Natural killer cell (primary cell): ENCODE data around the gene STAP1. TPM values are rescaled to one million over a fixed set of nuclear protein-coding genes. Genes with fewer than 3 reads are reported as not detected.

Source experiments
- ATAC-seq, 3 donors: fragments of 150-1000 bp in 2 of 3; fragments of 200-7000 bp in 1 of 3; cut with Tn5 transposase; 1 replicate in 1 of 3; 2 replicates in 2 of 3; pipeline ENCODE4 v1.10.0; 2021; ENCODE audit warnings: mild to moderate bottlenecking in 2 of 3, moderate library complexity in 2 of 3
- DNase-seq, 2 donors: peaks; one replicate each; pipeline versions ENCODE4 v3.0.0 to v3.0.0-alpha.2; 2013 to 2021; ENCODE audit warnings: mixed read lengths in 1 of 2
- H3K27ac ChIP-seq: one replicate; pipeline ENCODE4 v1.5.1; 2013; ENCODE audit warnings: mild to moderate bottlenecking, low read length
- H3K27me3 ChIP-seq: one replicate; pipeline ENCODE4 v1.6.1; 2013; ENCODE audit warnings: low read length; ENCODE audit not compliant: control insufficient read depth, insufficient read depth
- H3K36me3 ChIP-seq: one replicate; pipeline ENCODE4 v1.6.1; 2013; ENCODE audit warnings: low read length; ENCODE audit not compliant: control insufficient read depth, insufficient read depth
- H3K4me1 ChIP-seq: one replicate; pipeline ENCODE4 v1.6.1; 2013; ENCODE audit warnings: low read length; ENCODE audit not compliant: control insufficient read depth, insufficient read depth
- H3K4me3 ChIP-seq: one replicate; pipeline ENCODE4 v1.5.1; 2013; ENCODE audit warnings: low read length
- H3K9me3 ChIP-seq: one replicate; pipeline ENCODE4 v1.6.1; 2013; ENCODE audit warnings: low read length; ENCODE audit not compliant: control insufficient read depth, insufficient read depth
- H3K27ac Mint-ChIP-seq, 2 donors: one replicate each; pipeline ENCODE4 v1.8.0; 2022; ENCODE audit warnings: mild to moderate bottlenecking in 2 of 2, mixed read lengths in 2 of 2, moderate library complexity in 1 of 2
- H3K27me3 Mint-ChIP-seq, 2 donors: one replicate each; pipeline ENCODE4 v1.8.0; 2022; ENCODE audit warnings: low read depth in 2 of 2, mixed read lengths in 2 of 2
- H3K36me3 Mint-ChIP-seq: one replicate; pipeline ENCODE4 v1.8.0; 2022; ENCODE audit warnings: mixed read lengths
- H3K4me1 Mint-ChIP-seq, 2 donors: one replicate each; pipeline ENCODE4 v1.8.0; 2022; ENCODE audit warnings: mixed read lengths in 2 of 2
- H3K4me3 Mint-ChIP-seq: one replicate; pipeline ENCODE4 v1.8.0; 2022; ENCODE audit warnings: mild to moderate bottlenecking, moderate library complexity, mixed read lengths
- H3K9me3 Mint-ChIP-seq, 2 donors: one replicate each; pipeline ENCODE4 v1.8.0; 2022; ENCODE audit warnings: mixed read lengths in 2 of 2
- CTCF ChIP-seq: fragments of 200-600 bp; IDR thresholded peaks from one replicate; pipeline ENCODE4 v1.8.0; 2022; ENCODE audit warnings: antibody characterized with exemption
- WGBS: methylation state at CpG from one replicate; pipeline ENCODE4 v1.1.7; 2013; ENCODE audit warnings: missing lambda C conversion rate; ENCODE audit not compliant: insufficient coverage; 5-methylcytosine and 5-hydroxymethylcytosine counted together
- intact Hi-C: fragments of 100-400 bp; cut with micrococcal nuclease; formaldehyde crosslinking; loops from one replicate; pipeline ENCODE4 v1.14.2; 2022
- total RNA-seq, 4 donors: library from RNA; stranded (reverse); fragments of 120-200 nt in 1 of 4; gene quantifications; one replicate each; pipeline versions ENCODE4 v1.2.3 to v1.2.4, GENCODE V29; 2013 to 2022

Gene STAP1
- total RNA-seq, 3 donors from 2014 or later (not counting 1 experiment from before 2014, with no cell fraction given): 11.3 to 11.4 (median 11.4) TPM

DNA sequence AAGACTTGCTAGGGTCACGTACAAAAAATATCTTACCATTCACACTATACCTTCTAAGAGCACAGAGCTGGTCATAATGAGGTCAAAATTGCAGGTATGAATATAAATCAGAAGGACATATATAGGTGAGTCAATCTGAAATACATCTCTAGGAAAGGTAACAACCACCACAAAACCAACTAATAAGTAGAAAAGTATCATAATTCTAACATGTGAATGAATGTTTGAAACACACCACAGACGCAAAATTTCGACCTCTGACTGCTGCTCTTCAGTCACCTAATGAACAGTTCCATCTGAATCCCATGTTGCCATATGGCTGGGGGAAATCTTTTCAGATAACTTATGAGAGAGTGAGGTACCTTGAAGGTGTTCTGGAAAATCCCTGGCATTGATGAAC is 22.1 kb downstream of the STAP1 start:
- Mint-ChIP-seq H3K36me3 (no peaks in the 10 kb centered on the region), H3K27me3 (no peaks in the 10 kb centered on the region), H3K9me3 (no peaks in the 10 kb centered on the region), H3K4me1 (peaks cover 27 to 28% of the 10 kb centered on the region in 2 donors), H3K27ac (peak overlapping the region in 1 of 2 donors; percentile 72), H3K4me3 (no peak overlapping the region)
- Histone ChIP-seq H3K9me3 (no peaks in the 10 kb centered on the region), H3K4me1 (peaks cover 7% of the 10 kb centered on the region), H3K27me3 (no peaks in the 10 kb centered on the region), H3K36me3 (peaks cover 16% of the 10 kb centered on the region), H3K27ac (peak overlapping the region; percentile 45), H3K4me3 (no peak overlapping the region)
- ATAC-seq (no peak), DNase-seq (peak in 1 of 2 donors; percentile 20)
- WGBS: 100% methylated on average over 2 of the region's 3 CpGs
- no peak for TF ChIP-seq CTCF
- intact Hi-C loops: no loop called here

DNA sequence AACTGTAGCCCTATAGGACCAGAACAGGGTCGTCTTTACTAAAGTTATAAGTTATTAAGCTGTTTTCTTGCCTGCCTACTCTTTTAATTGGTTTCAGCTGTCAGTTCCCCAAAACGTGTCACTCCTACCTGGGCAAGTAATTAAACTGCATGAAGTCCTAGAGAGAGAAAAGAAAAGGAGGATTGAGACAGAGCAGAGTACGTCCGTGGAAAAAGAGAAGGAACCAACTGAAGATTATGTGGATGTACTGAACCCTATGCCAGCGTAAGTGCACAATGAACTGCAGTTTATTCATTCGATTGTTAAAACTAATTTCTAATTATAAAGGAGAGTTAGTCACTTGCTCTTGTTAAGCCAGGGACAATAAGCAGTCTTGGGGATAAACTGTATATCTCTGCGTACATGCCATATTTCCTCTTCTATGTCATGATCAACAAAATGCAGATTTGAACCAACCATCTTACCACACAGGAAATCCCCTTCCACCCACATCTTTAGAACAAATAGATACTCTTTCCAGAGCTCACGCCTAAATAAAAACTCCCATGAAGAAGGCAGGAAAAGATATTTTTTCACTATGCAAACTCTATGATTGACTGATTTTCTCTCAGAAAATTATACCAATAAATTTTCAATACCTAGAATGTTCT is 22.8 kb downstream of the STAP1 start:
- Histone ChIP-seq H3K9me3 (no peaks in the 10 kb centered on the region), H3K27me3 (no peaks in the 10 kb centered on the region), H3K4me1 (peaks cover 7% of the 10 kb centered on the region), H3K27ac (peak overlapping the region; percentile 45), H3K4me3 (no peak overlapping the region), H3K36me3 (peaks cover 18% of the 10 kb centered on the region)
- peak overlapping the region; percentile 10 for H3K4me3 Mint-ChIP-seq
- intact Hi-C loops: no loop called here
- no peaks in the 10 kb centered on the region for H3K36me3 Mint-ChIP-seq
- H3K27me3 Mint-ChIP-seq: no peaks in the 10 kb centered on the region
- DNase-seq (peak in 1 of 2 donors; percentile 79), ATAC-seq (peak; percentile 48 to 68 (median 63))
- H3K4me1 Mint-ChIP-seq: peaks cover 20% of the 10 kb centered on the region in 2 donors
- TF ChIP-seq CTCF: no peak
- no peaks in the 10 kb centered on the region for H3K9me3 Mint-ChIP-seq
- WGBS: 27% methylated on average over 8 of the region's 8 CpGs
- H3K27ac Mint-ChIP-seq: peak overlapping the region; percentile 4 to 72

DNA sequence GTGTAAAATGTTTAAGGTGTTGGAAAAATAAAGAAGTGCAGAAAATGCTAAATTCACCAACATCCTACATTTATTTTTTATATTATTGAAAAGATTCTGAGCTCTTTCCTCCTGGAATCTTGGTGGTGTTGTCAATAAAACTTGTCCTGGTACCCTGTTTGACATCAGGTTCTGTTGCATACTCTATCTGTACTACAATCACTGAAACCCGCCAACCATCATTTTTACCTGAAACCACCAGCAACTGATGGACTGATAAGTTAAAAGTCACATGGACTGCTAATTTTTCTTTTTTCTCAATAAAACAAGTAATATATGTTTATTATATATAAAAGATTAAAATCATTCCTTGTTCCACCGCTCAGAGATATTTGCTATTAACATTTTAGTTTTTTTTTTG is 23.4 kb downstream of the STAP1 start:
- Histone ChIP-seq H3K9me3 (no peaks in the 10 kb centered on the region), H3K27ac (peak overlapping the region; percentile 45), H3K4me1 (peaks cover 4% of the 10 kb centered on the region), H3K4me3 (no peak overlapping the region), H3K27me3 (no peaks in the 10 kb centered on the region), H3K36me3 (peaks cover 21% of the 10 kb centered on the region)
- peaks cover 17% of the 10 kb centered on the region in 2 donors for H3K4me1 Mint-ChIP-seq
- no CpG with 5 or more reads among the region's 2 CpGs for WGBS
- H3K9me3 Mint-ChIP-seq: no peaks in the 10 kb centered on the region
- DNase-seq (peak in 1 of 2 donors; percentile 32), ATAC-seq (no peak)
- no peaks in the 10 kb centered on the region for H3K27me3 Mint-ChIP-seq
- H3K36me3 Mint-ChIP-seq: no peaks in the 10 kb centered on the region
- peak overlapping the region; percentile 10 for H3K4me3 Mint-ChIP-seq
- no peak for TF ChIP-seq CTCF
- intact Hi-C loops: no loop called here
- H3K27ac Mint-ChIP-seq: peak overlapping the region; percentile 4 to 72

DNA sequence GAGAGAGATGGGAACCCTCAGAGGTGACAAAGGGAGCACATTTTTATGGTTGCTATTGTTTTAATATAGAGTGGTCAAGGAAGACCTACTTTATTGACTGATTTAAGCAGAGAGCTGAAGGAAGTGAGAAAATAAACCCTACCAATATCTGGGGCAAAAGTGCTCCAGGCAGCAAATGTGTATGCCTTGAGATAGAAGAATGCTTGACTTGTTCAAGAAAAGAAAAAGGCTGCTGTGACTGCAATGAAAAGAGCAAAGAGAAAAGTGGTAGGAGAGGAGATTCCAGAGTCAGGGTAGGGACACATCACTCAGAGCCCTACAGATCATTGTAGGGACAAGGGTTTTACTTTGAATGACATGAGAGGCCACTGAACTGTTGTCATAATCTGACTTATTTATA is 26.0 kb downstream of the STAP1 start:
- no peaks in the 10 kb centered on the region for H3K27me3 ChIP-seq
- DNase-seq (no peak), ATAC-seq (no peak)
- no peak overlapping the region for H3K27ac ChIP-seq
- no peak for TF ChIP-seq CTCF
- peaks cover 24% of the 10 kb centered on the region for H3K36me3 ChIP-seq
- Mint-ChIP-seq H3K36me3 (no peaks in the 10 kb centered on the region), H3K4me3 (no peak overlapping the region), H3K27ac (no peak overlapping the region), H3K27me3 (no peaks in the 10 kb centered on the region), H3K4me1 (peaks cover 17% of the 10 kb centered on the region in 2 donors), H3K9me3 (no peaks in the 10 kb centered on the region)
- intact Hi-C loops: no loop called here
- peaks cover 4% of the 10 kb centered on the region for H3K4me1 ChIP-seq
- no peaks in the 10 kb centered on the region for H3K9me3 ChIP-seq
- H3K4me3 ChIP-seq: no peak overlapping the region
